HG03442 (cell line): Measurements from ENCODE around the gene GYPE.
"Not testable (repeated sequence)": the region's sequence is repeated elsewhere in the genome, so short reads cannot be mapped to it uniquely, and the experiment has no call there.

Source experiments
- ATAC-seq: cut with Tn5 transposase; IDR thresholded peaks from one replicate; pipeline ENCODE4 v1.9.1; 2021; ENCODE audit warnings: mild to moderate bottlenecking, moderate library complexity; ENCODE audit not compliant: unreplicated experiment

GYPE gene

DNA sequence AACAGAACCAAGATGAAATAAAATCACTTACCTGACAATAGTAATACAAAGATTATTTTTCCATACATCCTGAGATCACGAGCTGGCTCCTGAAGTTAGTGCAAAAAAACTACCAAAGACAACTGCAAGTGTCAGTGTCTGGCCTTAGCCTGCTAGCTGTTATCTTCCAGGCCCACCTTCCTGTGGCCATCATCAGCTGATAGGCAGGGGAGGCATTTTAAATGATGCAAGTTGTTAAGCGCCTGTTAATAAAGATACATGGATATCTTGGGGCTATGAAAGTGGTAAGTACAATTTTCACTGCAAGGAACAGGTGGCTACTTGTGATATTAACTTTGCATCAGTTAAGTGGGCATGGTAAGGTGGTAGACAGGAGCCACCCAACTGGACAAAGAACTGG is at the start of gene GYPE:
Gene GYPE (minus strand): TSS at position 120 of the 400 bp plus-strand sequence. CDS start 52 bp downstream, at position 68.
- ATAC-seq, result not testable (repeated sequence)

DNA sequence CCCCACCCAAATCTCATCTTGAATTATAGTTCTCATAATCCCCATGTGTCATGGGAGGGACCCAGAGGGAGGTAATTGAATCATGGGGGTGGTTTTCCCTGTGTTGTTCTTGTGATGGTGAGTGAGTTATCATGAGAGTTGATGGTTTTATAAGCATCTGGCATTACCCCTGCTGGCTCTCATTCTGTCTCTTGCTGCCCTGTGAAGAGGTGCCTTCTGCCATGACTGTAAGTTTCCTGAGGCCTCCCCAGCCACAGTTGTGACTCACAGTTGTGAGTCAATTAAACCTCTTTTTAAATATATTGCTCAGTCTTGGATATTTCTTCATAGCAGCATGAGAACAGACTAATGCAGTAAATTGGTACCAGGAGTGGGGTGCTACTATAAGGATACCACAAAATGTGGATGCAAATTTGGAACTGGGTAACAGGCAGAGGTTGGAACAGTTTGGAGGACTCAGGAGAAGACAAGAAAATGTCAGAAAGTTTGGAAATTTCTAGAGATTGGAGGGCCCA is 46.2 kb upstream of the GYPE start:
- ATAC-seq, result not testable (repeated sequence)

DNA sequence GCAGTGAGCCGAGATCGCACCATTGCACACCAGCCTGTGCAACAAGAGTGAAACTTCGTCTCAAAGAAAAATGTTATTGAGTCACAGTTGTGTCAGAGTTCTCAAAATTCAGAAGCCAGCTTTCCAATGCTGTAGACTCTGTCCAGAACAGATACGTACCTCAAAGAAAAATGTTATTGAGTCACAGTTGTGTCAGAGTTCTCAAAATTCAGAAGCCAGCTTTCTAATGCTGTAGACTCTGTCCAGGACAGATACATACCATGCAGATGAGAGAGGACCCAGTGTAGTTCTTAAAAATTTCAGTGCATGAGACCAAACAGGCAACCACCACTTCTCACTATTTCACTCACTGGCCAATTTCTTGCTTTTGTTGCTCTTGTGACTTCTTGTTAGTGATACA is 45.6 kb upstream of the GYPE start:
- not testable (repeated sequence) for ATAC-seq

DNA sequence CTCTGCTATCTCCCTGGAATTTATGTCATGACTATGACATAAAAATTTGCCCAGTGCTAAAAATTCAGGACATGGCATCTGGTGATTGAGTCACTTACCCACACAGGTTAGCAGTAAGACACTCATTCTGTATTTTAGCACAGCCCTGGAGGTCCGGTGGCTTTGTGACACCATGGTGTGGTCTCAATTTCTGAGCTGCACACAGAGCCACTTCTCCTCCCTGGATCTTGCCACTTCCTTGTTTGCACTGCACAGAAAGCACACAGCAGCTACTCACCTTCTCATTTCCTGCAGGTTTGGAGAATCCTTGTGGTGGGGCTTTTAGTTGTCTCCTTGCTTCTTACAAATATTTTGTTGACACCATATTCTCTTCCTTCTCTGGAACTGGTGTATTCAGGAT is 44.8 kb upstream of the GYPE start:
- ATAC-seq, result not testable (repeated sequence)

DNA sequence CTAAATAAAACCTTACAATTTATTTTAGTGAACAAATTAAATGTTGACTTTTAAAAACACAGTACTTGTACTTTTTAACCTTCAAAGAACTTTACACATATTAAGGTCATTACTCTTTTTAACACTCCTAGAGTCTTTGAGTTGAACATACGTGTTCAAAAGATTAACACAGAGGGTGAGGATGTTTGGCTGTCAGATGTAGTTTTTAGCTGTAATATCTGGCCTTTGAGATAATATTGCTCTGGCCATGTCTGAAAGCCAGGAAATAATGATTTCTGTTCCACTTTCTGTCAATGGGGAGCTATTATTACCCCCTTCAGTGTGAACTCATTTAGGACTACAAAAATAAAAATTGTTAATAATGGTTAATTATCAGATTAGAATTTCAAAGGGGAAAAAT is 42.1 kb upstream of the GYPE start:
- ATAC-seq, result not testable (repeated sequence)

DNA sequence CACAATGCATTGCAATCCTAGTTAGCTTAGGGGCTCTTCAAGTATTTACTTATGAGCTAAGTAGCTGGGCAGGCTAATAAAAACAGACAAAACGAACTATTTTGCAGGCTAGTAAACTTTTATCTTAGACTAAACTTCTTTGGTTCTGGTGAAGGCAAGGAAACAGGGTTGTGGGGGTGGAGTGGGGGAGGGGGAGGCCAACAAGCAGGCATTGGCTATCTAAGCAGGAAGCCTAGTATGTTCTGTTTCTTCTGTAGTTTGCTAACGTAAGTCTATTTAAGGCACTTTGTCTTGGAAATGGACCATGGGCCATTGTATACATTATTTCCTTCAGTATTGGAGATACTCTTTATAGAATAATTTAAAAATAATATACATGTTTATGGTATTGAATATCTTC is 35.3 kb upstream of the GYPE start:
- ATAC-seq, result not testable (repeated sequence)

DNA sequence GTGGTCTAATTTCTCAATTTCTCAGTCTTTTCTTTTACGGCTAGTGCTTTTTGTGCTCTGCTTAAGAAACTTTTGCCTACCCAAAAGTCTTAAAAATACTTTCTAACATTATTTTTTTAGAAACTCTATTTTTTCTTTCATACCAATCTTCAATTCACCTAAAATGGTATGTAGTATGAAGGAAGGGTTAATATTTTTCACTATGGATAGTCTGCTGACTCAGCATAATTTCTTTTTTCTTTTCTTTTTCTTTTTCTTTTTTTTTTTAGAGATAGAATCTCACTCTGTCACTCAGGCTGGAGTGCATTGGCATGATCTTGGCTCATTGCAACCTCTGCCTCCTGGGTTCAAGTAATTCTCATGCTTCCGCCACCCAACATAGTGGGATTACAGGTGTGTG is 34.2 kb upstream of the GYPE start:
- ATAC-seq, result no peak

DNA sequence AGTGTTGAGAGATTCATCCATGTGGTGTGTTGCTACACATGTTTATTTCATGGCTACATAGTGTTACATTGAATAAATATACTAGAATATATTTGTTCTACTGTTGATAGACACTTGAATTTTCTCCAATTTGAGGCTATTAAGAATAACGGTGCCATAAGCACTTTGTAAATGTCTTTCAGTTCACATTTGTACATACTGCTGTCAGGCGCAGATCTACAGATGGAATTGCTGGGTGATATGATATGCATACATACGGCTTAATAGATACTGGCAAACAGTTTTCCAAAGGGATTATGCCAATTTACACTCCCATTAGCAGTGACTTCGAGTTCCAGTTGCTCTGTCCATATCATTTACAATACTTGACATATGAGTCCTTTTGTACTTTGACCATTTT is 33.5 kb upstream of the GYPE start:
- ATAC-seq, result not testable (repeated sequence)

DNA sequence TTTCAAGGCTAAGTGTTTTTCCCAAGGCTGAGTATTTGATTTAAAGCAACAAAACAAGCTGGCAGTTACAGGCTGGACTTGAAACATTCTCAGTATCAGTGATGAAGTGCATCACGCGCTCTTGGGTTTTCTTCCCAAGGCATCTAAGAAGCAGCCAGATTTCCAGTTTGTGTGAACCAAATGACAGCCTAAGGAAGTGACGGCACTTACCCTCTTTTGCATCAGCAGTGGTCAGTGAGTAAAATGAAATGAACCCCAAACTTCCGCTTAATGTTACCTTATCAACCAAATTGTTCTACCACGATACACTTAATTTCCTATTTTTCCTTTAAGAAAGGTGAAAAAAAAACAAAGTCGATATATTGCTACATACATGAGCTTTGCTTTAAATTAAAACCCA is 15.8 kb upstream of the GYPE start:
- ATAC-seq, result no peak

DNA sequence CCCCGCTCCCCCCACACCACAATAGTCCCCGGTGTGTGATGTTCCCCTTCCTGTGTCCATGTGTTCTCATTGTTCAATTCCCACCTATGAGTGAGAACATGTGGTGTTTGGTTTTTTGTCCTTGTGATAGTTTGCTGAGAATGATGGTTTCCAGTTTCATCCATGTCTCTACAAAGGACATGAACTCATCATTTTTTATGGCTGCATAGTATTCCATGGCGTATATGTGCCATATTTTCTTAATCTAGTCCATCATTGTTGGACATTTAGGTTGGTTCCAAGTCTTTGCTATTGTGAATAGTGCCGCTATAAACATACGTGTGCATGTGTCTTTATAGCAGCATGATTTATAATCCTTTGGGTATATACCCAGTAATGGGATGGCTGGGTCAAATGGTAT is 11.1 kb upstream of the GYPE start:
- ATAC-seq, result not testable (repeated sequence)

DNA sequence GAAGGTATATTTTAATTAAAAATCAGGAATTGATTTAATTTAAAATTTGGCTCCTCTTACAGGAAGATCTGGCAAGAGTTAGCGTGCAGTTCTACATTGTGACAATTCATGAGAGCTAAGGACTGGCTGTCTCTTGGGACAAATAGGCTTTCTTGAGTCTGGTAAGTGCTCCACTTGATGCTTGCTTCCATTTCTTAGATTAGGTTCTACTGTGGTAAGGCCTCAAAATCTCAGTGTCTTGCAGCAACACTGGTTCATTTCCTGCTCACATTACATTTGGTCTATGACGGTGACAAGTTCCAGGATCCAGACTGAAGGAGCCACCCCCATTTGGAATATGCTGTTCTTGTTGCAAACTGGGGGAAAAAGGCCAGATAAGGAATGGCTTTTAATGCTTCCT is 7.1 kb upstream of the GYPE start:
- peak; percentile 23 for ATAC-seq

DNA sequence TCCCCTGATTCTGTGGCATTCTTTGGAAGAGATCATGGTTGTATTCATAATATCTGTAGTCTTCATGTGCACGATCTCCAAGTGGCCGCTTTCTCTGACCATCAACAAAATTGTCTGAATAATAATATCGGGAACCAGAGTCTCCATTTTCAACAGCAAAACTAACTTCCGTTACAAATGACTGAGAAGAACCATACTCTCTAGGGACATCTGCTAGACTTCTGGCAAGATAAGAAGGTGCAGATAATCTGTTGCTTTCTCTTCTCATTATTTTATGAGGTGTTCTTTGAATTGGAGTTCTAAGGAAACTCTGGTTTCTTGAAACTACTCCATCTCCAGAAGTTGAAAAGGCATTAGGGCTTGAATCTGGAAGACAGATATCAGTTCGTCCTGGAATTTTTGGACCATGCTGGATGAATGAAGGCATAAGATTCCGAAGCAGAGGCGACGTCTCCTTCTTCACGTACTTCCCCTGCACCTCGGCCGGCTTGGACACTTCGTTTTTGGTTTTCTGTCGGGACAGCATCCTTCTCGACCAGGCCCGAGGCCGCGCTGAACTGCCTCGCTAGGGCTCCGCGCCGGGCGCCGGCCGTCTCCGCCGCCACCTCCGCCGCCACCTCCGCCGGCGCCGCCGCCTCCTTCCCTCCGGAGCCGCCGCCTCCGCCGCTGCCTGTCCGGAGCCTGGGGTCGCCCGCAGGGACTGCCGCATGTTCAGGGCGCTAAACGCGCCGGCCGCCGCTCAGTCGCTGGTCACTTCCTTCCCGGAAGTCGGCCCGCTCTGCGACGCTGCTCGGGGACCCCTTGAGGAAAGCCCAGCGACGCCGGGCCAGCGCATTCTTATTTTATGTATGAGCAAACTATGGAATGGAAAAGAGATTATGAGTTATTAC is 6.4 kb upstream of the GYPE start:
- peak; percentile 72 for ATAC-seq

DNA sequence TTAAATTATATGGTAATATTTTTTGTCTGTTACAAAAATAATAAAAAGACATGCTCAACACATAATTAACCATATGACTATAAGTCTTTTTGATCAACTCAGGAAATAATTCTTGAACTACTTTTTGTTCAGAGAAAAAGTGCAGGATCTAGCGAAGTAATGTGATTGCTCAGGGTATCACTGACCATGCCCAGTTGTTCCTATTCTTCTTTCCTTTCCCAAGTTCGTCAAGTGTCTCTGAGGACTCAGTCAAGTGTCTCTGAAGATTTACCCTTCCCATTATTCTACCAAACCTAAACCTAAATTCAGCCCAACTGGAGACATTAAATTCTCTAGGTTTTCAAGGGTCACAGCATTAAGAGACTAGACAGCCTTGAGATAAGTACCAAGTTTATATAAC is 5.5 kb upstream of the GYPE start:
- not testable (repeated sequence) for ATAC-seq

DNA sequence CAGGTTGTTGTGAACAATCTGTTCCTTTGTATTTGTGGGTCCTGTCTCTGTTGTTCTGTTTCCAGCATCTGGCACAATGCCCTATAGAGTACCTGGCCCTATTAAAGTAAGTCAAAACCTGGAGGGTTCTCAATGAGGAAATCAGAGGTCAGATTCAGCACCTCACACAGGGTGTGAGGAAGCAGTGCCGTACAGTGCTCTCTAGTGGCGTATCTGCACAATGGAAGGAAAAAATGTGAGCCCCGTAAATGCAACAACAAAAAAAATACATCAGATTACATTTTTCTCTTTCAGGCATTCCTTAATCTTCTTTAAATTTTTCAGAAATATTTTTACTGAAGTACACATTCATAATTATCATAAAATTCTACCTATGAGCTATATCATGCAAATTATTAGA is 2.5 kb upstream of the GYPE start:
- ATAC-seq, result peak; percentile 51

DNA sequence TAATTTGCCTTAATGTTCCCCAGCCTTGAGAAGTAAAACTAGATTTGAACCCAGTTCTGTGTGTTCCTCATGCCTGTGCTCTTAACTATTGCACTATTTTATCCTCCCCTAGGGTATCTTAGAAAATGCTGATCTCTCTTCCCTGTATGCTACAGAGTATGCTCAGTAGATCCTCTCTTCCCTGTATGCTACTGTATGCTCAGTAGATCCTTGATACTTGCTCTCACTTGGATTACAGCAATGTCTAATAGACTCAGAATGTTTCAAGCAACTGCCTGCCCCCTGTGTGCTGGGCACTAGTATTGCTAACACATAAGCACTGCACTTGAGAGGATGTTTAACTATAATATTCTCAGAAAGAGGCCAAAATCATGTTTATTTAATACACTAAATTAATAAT is 928 bp downstream of the GYPE start:
- not testable (repeated sequence) for ATAC-seq

DNA sequence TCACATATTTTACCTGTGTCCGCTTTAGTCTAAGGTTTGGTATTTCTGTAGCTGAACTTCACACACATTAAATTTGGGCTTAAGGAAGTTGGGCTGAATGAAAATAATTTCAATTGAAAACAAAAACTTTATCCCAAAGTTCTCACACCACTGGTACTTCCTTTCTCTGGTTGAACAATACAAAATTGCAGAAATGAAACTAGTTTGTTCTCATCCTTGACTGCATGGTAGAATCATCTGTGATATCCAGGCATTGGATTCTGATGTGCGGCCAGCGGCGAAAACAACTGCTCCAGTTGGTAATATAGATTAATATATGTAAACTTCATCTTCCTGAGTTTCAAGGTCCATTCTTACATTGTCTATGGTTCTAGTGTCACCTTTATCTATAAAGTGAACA is 15.0 kb downstream of the GYPE start:
- not testable (repeated sequence) for ATAC-seq

DNA sequence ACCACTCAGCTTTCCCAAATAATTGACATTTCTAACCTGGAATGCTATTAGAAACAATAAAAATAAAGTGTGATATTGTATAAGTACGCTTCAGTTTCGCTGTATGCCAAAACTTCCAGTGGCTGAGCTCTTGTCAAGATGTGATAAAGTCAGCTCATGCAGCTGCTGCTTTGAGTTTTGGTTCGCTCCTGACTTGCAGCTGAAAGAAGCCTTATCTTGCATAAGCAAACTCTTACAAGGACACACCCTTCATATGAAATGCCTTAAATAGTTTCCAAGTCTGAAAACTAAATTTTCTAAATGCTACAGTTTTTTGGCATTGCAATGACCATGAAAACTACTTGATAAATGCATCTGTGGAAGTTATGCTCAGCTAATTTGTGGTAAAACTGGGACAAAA is 17.2 kb downstream of the GYPE start:
- ATAC-seq, result not testable (repeated sequence)

DNA sequence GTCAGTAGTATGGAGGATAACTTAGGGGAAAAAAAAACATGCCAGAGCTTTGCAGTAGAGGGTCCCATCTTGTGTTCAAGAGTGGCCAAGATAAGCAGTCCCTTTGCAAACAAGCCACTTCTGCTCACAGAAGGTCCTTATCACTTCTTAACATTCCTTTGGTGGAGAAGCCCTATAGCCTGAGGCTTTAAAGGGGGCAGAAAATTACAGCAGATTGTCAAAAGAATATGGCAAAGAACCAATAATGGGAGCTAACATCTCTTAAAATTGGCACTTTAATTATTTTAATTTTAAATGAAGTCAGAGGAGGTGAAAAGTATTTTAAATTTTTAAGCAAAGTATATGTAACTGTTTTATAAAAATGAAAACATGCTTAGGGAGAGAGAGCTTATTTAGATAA is 20.4 kb downstream of the GYPE start:
- not testable (repeated sequence) for ATAC-seq

DNA sequence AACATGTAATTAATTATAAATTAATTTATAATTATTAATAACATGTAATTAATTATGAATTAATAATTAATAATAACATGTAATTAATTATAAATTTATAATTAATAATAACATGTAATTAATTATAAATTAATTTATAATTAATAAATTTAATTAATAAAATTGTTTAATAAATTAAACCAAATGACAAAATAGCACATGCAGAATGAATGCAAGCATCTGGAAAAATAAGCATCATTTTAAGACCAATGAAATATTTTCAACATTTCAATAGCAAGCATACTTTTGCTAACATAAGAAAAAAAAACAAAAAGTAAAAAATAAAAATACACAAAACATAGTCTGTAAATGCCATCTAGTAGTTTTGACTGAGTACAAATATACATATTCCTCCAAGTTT is 21.8 kb downstream of the GYPE start:
- ATAC-seq, result no peak

DNA sequence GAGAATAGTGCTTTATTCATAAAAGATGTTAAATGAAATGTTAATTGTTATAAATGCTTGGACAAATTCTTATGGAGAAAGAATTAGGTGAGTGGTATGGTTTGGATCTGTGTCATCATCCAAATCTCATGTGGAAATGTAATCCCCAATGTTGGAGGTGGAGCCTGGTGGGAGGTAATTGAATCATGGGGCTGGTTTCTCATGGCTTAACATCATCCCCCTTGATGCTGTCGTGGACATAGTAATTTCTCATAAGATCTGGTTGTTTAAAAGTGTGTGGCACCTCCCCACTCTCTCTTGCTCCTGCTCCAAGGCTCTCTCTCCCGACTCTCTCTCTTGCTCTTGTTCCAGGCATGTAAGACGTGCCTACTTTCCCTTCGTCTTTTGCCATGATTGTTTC is 22.5 kb downstream of the GYPE start:
- ATAC-seq, result no peak

DNA sequence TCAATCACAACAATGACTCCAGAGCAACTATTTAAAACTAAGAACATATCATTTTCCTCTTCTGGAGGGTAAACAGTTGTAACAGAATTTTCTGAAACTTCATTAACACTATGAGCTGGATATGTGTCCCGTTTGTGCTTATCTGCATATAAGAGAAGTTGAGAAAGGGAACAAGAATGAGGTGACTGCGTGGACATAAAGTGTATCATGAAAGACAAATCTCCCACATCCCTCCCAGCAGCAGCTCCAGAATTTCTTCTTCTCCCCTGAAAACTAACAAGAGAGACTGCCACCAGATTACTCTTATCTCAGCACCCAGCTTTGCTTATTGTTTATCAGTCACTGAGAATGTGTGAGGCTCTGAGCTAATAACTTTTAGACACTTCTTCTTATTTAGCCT is 25.8 kb downstream of the GYPE start:
- not testable (repeated sequence) for ATAC-seq

DNA sequence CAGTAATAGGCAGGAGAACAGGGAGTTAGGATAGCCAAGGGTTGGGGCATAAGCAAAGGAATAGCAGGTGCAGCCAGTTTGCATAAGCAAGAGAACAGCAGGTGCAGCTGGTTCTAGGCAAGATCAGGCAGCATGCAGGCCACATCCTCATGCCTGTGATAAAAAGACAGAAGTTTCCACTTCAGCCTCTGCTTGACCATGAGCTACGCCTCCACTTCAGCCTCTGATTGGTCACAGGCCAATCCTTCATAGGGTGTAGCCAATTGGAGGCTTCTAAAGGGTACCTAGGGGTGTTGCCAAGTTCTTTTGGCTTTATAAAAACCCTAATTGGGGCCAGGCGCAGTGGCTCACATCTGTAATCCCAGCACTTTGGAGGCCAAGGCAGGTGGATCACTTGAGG is 30.0 kb downstream of the GYPE start:
- not testable (repeated sequence) for ATAC-seq
